GM19452 (cell line): ENCODE results near the gene KEAP1.

Experiments used
- ATAC-seq: cut with Tn5 transposase; IDR thresholded peaks from one replicate; pipeline ENCODE4 v1.9.1; 2021; ENCODE audit not compliant: unreplicated experiment

Gene KEAP1

DNA sequence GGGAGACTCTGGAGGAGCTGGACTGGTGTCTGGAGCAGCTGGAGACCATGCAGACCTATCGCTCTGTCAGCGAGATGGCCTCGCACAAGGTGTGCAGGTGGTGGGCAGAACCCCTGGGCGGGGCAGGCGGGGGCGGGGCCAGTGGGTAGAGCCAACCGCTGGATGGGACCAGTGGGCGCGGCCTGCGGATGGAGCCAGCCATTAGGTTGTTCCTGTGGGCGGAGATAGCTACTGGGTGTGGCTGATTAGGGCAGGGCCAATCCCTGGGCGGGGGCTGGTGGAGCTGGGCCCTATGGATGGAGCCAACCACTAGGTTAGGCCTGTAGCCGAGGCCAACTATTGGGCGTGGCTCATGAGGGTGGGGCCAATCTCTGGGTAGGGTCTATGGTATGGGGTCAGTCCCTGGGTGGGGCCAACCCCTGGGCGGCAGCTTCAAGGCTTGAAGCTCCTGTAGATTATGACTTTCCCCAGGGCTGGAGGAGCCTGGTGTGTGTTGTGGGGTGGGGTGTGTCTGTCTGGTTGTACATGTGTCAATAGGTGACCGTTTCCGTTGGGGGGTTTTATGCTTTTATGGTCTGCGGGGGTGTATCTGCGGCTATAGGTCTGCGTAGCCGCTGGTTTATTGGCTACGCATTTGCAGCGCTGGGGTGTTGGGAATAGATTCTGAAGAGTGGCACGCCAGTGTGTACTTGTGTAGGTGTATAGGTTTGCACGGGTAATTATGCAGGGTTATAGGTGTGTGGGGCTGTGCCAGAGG lies 52.1 kb downstream of the KEAP1 start:
- no peak for ATAC-seq

DNA sequence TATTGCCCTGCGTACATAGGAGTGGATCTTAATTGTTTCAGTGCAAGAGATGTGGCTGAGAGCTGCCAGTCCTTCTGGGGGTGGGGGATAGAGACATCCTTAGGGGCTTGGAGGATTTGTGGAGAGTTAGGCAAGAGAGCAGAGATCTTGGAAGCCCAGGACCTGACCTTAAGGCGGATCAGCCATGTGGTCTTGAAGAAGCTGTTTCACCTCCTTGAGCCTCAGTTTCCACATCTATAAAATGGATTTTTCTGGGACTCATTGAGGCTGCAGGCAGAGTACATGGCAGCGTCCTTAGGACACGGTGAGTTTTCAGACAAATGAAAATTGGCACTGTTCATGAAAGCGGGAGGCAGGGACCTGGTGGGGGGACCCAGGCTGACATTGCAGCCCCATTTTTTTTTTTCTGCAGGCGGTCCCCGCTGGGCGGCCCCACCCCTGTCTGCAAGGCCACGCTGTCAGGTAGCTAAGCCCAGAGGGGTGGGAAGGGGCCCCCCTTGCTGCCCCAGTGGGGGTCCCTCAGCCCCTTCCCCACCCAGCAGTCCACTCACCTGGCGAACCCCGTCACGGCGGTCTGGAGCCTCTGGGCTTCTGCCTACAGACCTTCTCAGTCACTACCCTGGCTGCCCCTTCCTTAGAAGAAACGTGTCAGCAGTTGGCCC lies 52.8 kb downstream of the KEAP1 start:
- no peak for ATAC-seq

DNA sequence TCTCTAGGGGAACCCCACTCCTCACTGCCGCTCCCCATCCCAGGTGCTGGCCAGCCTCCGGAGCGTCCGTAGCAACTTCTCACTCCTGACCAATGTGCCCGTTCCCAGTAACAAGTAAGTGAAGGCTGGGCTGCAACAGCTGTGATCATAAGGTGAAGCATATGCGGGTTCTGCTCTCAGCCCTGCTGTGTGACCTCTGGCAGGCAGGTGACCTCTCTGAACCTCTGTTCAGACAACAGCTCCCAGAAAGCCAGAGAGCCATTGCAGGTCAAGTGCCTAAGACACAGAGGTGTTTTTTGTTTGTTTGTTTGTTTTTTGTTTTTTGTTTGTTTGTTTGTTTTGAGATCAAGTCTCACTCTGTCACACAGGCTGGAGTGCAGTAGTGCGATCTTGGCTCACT lies 54.1 kb downstream of the KEAP1 start:
- ATAC-seq: no peak

DNA sequence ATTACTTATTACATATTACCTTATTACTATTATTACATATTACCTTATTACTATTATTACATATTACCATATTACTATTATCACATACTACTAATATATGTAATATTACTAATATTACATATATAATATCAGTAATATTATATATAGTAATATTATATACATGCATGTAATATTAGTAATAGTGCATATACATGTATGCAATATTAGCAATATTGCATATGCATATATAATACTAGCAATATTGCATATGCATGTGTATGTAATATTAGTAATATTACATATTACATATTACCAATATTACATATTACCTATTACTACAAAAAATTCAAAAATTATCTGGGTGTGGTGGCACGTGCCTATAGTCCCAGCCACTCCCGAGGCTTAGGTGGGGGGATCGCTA lies 60.5 kb downstream of the KEAP1 start:
- ATAC-seq: no peak

DNA sequence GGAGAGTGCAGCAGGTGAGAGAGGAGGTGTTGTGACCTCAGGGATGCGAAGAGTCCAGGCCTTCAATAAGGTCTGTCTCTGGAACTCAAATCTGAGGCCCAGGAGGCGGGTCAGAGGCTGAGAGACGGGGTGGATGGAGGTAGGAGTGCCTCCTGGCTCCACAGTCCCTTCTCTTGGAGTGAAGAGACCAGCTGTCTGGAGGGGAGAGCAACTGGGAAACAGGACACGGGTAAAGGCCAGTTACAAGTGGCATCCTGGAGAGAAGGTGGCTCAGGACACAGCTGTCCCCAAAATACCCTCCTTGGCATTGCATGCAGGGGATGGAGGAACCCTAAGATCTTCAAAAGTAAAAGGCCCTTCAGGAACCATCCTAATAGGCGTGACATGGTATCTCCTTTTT lies 63.6 kb downstream of the KEAP1 start:
- ATAC-seq: no peak
